ENCODE data around the gene ARMC3. TPM values are rescaled to one million over a fixed set of nuclear protein-coding genes. Genes with fewer than 3 reads are reported as not detected.
A peak's percentile ranks its signal among the peaks of the same experiment; 100 is the strongest.
"Not testable (repeated sequence)": the region's sequence is repeated elsewhere in the genome, so short reads cannot be mapped to it uniquely, and the experiment has no call there.

The ARMC3 gene
- total RNA-seq, 1 experiment from 2014 or later, result not detected

- DNase-seq (ENCODE audit: low spot score), result not testable (repeated sequence)
Observed at GRCh38 chr10:22929053-22929452, 1.2 kb downstream of the ARMC3 start.

- DNase-seq (ENCODE audit: low spot score), result peak; percentile 40
Observed at GRCh38 chr10:22931948-22932347, 4.1 kb downstream of the ARMC3 start.

- no peak for DNase-seq (ENCODE audit: low spot score)
Observed at GRCh38 chr10:22932626-22933370, 4.9 kb downstream of the ARMC3 start.

GRCh38 chr10:22934726-22935125 is 6.9 kb downstream of the ARMC3 start:
- DNase-seq (ENCODE audit: low spot score), result no peak

- DNase-seq (ENCODE audit: low spot score), result no peak
Observed at GRCh38 chr10:22942437-22942836, 14.6 kb downstream of the ARMC3 start.

GRCh38 chr10:22945934-22946673 is 18.3 kb downstream of the ARMC3 start:
- DNase-seq (ENCODE audit: low spot score), result no peak

- DNase-seq (ENCODE audit: low spot score), result no peak
Observed at GRCh38 chr10:22954970-22955369, 27.1 kb downstream of the ARMC3 start.

GRCh38 chr10:22958338-22958737 is 30.5 kb downstream of the ARMC3 start:
- no peak for DNase-seq (ENCODE audit: low spot score)

- no peak for DNase-seq (ENCODE audit: low spot score)
Observed at GRCh38 chr10:22959292-22959691, 31.4 kb downstream of the ARMC3 start.

- no peak for DNase-seq (ENCODE audit: low spot score)
Observed at GRCh38 chr10:22959950-22960349, 32.1 kb downstream of the ARMC3 start.

- DNase-seq (ENCODE audit: low spot score), result no peak
Observed at GRCh38 chr10:22962817-22963216, 35.0 kb downstream of the ARMC3 start.

- DNase-seq (ENCODE audit: low spot score), result no peak
Observed at GRCh38 chr10:22969704-22970103, 41.9 kb downstream of the ARMC3 start.

GRCh38 chr10:22976534-22976933 is 48.7 kb downstream of the ARMC3 start:
- DNase-seq (ENCODE audit: low spot score), result no peak

- no peak for DNase-seq (ENCODE audit: low spot score)
Observed at GRCh38 chr10:22977751-22978150, 49.9 kb downstream of the ARMC3 start.

GRCh38 chr10:22978287-22978686 is 50.4 kb downstream of the ARMC3 start:
- no peak for DNase-seq (ENCODE audit: low spot score)

- DNase-seq (ENCODE audit: low spot score), result no peak
Observed at GRCh38 chr10:22978918-22979317, 51.1 kb downstream of the ARMC3 start.

- DNase-seq (ENCODE audit: low spot score), result no peak
Observed at GRCh38 chr10:22980822-22981221, 53.0 kb downstream of the ARMC3 start.

- no peak for DNase-seq (ENCODE audit: low spot score)
Observed at GRCh38 chr10:22984066-22984465, 56.2 kb downstream of the ARMC3 start.

GRCh38 chr10:22986771-22987542 is 59.1 kb downstream of the ARMC3 start:
- DNase-seq (ENCODE audit: low spot score), result peak; percentile 56

- DNase-seq (ENCODE audit: low spot score), result peak; percentile 83
Observed at GRCh38 chr10:22988581-22989360, 60.9 kb downstream of the ARMC3 start.

GRCh38 chr10:22990443-22990842 is 62.6 kb downstream of the ARMC3 start:
- DNase-seq (ENCODE audit: low spot score), result no peak

Measured in HT-29 (cell line).